Activated naive CD4-positive, alpha-beta T cell treated with anti-CD3 and anti-CD28 coated beads, Interleukin-2, amount 10 ng/mL, durations not matched to agents 7 days and 5 days (primary cell): Measurements from ENCODE around the gene OXSR1.
"Not testable (repeated sequence)": the region's sequence is repeated elsewhere in the genome, so short reads cannot be mapped to it uniquely, and the experiment has no call there.

Experiments
- CTCF ChIA-PET: fragments of 350-600 bp; sonication (Branson Sonifier 250); formaldehyde crosslinking; loops from one replicate; lab custom pipeline; 2021; ENCODE audit warnings: antibody characterized with exemption; lab: Charles Lee
- DNase-seq: peaks from one replicate; pipeline ENCODE4 v3.0.0-alpha.2; 2020
- H3K27ac Mint-ChIP-seq: one replicate; pipeline ENCODE4 v1.8.0; 2021; ENCODE audit warnings: mild to moderate bottlenecking, moderate library complexity, mixed read lengths
- H3K27me3 Mint-ChIP-seq: one replicate; pipeline ENCODE4 v1.8.0; 2021; ENCODE audit warnings: mild to moderate bottlenecking, mixed read lengths
- H3K36me3 Mint-ChIP-seq: one replicate; pipeline ENCODE4 v1.8.0; 2021; ENCODE audit warnings: mixed read lengths
- H3K4me1 Mint-ChIP-seq: one replicate; pipeline ENCODE4 v1.8.0; 2021; ENCODE audit warnings: mixed read lengths
- H3K4me3 Mint-ChIP-seq: one replicate; pipeline ENCODE4 v1.8.0; 2021; ENCODE audit warnings: mild to moderate bottlenecking, moderate library complexity, mixed read lengths
- H3K9me3 Mint-ChIP-seq: one replicate; pipeline ENCODE4 v1.8.0; 2021; ENCODE audit warnings: mixed read lengths

The OXSR1 gene

DNA sequence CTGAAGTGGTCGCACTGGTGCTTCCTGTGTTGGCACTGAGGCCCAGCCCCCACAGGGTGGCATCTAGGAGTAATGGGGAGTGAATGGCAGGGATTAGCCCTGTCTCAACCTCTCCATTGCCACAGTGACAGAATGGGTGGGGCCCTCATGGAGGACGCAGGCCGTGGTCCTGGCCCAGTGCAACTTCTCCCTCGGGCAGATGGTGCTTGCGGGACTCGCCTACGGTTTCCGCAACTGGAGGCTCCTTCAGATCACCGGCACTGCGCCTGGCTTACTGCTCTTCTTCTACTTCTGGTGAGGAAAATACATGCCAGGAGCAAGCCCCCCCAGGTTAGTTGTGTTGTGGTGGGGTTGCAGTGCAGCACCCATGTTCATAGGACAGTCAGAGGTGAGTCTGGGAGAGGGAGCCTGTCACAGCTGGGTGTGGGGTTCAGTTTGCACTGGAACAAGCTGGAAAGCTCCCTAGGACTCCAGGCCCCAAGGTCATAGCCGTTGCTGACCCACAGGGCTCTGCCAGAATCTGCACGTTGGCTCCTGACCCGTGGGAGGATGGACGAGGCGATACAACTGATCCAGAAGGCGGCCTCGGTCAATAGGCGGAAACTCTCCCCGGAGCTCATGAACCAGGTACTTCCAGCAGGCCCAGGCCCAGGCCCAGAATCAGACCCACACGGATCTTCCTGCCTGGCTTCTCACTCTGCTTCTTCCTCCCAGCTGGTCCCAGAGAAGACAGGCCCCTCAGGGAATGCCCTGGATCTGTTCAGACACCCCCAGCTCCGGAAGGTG lies 109.7 kb downstream of the OXSR1 start:
- CTCF ChIA-PET, result no interaction called here
- no peaks in the 10 kb centered on the region for H3K9me3 Mint-ChIP-seq
- H3K36me3 Mint-ChIP-seq, result no peaks in the 10 kb centered on the region
- DNase-seq, result no peak
- no peaks in the 10 kb centered on the region for H3K4me1 Mint-ChIP-seq
- H3K27ac Mint-ChIP-seq, result no peak overlapping the region
- no peak overlapping the region for H3K4me3 Mint-ChIP-seq
- no peaks in the 10 kb centered on the region for H3K27me3 Mint-ChIP-seq

DNA sequence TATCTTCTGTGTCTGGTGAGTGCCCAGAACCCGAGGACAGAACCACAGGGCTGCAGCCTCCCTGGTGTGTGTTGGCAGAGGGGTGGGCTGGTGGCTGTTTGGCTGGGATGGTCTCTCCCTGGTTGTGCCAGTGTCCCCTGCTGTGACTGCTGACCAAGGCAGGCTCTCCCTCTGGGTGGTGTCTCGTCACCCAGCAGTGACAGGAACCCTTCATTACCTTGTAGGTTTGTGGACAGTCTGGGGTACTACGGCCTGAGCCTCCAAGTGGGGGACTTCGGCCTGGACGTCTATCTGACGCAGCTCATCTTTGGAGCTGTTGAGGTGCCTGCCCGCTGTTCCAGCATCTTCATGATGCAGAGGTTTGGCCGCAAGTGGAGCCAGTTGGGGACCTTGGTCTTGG lies 110.3 kb downstream of the OXSR1 start:
- no peaks in the 10 kb centered on the region for H3K9me3 Mint-ChIP-seq
- H3K4me1 Mint-ChIP-seq, result no peaks in the 10 kb centered on the region
- no peak overlapping the region for H3K27ac Mint-ChIP-seq
- H3K4me3 Mint-ChIP-seq, result no peak overlapping the region
- H3K27me3 Mint-ChIP-seq, result no peaks in the 10 kb centered on the region
- no peaks in the 10 kb centered on the region for H3K36me3 Mint-ChIP-seq
- CTCF ChIA-PET, result no interaction called here
- no peak for DNase-seq

DNA sequence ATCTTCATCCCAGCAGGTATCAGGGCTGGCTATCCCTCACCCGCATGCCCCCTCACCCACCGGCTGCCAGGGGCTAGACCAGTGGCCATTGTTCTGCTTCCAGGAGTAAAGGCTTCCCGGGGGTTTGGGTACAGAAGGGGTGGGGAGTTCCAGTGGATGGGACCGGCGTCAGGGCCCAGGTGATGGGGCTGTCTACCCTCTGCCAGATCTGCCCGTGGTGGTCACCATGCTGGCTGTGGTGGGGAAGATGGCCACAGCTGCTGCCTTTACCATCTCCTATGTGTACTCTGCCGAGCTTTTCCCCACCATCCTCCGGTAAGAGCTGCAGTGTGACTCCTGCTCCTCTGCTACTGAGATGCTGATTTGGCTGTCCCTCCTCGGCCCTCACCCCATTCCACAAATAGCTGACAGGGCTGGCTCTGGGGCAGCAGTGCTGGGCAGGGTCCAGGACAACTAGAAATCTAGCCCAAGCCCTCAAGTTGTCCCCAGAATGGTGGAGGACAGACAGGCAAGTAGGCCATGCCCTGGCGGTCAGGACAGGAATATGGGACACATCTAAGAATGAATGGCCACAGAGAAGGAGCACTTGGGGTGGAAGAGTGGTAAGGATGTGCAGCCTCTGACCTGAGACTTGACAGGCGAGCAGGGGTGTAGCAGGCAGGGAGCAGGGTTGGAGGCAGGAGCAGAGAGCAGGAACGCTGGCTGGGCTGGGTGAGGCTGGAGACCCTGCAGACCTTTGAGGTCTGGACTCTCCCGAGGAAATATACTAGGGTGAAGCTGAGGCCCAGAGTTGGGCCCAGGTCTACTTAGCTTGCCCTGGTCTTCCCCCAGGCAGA lies 111.0 kb downstream of the OXSR1 start:
- Mint-ChIP-seq H3K9me3 (no peaks in the 10 kb centered on the region), H3K27ac (no peak overlapping the region), H3K4me3 (no peak overlapping the region), H3K27me3 (no peaks in the 10 kb centered on the region), H3K36me3 (no peaks in the 10 kb centered on the region), H3K4me1 (no peaks in the 10 kb centered on the region)
- CTCF ChIA-PET, result no interaction called here
- DNase-seq, result no peak

DNA sequence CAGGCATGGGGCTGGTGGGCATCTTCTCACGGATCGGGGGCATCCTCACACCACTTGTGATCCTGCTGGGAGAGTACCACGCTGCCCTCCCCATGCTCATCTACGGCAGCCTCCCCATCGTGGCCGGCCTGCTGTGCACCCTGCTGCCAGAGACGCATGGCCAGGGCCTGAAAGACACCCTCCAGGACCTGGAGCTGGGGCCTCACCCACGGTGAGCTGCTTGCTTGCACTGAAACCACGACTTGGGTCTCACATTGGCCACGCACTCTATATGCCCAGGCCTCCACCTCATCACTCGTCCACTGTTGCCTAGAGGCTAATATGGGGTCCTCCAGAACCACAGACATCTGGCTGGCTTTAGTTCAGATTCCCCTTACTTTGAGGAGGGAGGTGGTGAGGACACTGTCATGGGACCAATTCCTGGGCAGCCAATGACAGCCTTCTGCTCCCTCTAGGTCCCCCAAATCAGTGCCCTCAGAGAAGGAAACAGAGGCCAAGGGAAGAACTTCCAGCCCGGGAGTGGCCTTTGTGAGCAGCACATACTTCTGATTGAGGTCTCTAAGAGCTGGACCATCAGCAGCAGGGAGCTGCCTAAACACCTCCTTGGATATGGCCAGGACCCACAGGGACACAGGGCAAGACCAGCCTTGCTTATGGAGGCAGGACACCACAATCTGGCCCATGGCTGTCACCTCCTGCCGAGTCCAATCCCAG lies 111.7 kb downstream of the OXSR1 start:
- Mint-ChIP-seq H3K4me3 (no peak overlapping the region), H3K36me3 (no peaks in the 10 kb centered on the region), H3K9me3 (no peaks in the 10 kb centered on the region), H3K27me3 (no peaks in the 10 kb centered on the region), H3K27ac (no peak overlapping the region), H3K4me1 (no peaks in the 10 kb centered on the region)
- no peak for DNase-seq
- CTCF ChIA-PET, result interaction anchor here (0.6 kb wide), 1 partner anchor 114 kb away, joined by 3 read pairs; no protein-coding TSS in a partner anchor

DNA sequence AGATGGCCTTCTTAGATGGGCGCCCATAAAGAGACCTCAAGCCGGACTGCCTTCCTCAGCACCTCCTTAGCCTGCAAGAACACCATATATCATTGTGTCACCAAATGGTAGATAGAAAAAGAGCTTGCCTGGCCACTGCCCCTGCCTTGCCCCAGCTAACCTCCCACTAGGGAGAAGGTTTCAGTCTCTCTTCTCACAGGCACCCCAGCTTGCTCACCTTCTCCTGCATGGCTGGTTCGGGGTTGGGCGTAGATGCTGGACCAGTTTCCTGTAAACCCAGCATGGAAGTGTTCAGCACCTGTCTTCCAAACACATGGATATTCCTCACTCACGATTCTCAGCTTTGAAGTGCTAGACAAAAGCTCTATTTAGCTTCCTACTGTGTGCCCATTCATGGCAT lies 113.5 kb downstream of the OXSR1 start:
- CTCF ChIA-PET, result no interaction called here
- no peak for DNase-seq
- no peaks in the 10 kb centered on the region for H3K27me3 Mint-ChIP-seq
- H3K36me3 Mint-ChIP-seq, result no peaks in the 10 kb centered on the region
- H3K27ac Mint-ChIP-seq, result no peak overlapping the region
- no peak overlapping the region for H3K4me3 Mint-ChIP-seq
- H3K4me1 Mint-ChIP-seq, result no peaks in the 10 kb centered on the region
- no peaks in the 10 kb centered on the region for H3K9me3 Mint-ChIP-seq

DNA sequence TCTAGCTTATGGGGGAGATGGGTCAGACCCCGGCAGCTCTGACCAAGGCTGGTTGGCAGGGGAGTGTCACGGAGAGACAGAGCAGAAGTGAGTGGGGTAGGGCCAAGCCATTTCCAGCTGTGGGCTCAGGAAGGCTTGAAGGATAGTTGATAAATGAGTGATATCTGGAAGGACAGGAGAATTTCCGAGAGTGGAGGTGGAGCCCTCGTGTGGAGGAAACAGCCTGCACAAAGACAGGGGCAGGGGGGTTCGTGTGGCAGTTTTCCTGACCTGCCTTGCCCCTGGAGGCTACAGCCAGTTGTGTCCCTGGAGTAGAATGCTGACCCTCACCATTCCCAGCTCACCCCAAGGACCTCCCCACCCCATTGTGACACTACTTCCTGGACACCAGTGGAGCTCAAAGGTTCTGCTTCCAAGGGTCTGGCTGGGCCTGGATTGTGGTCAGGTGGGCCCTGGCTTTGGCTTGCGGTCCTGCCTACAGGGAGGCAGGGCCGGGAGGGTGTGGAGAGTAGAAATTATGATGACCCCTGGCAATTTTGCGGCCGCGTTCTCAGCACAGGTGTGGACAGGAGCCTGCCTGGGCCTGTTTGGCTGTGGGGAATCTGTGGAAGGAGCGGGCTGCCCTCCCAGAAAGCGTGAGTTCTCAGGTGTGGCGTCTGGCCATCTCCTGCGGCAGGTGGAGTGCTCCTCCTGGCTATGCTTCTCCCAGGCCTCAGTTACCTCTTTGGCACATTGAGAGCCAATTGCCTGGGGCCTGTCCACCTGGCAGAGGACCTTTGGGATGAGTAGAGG lies 116.8 kb downstream of the OXSR1 start, which contains the start of gene SLC22A14:
SLC22A14 (plus strand) TSS at position 400 of the 792 bp plus-strand sequence. CDS start 23,733 bp downstream, outside the sequence.
- Mint-ChIP-seq H3K36me3 (no peaks in the 10 kb centered on the region), H3K4me1 (no peaks in the 10 kb centered on the region), H3K4me3 (no peak within 1 kb of the TSS), H3K27me3 (no peaks in the 10 kb centered on the region), H3K27ac (no peak within 1 kb of the TSS), H3K9me3 (no peaks in the 10 kb centered on the region)
- CTCF ChIA-PET, result no interaction called here
- no peak for DNase-seq

DNA sequence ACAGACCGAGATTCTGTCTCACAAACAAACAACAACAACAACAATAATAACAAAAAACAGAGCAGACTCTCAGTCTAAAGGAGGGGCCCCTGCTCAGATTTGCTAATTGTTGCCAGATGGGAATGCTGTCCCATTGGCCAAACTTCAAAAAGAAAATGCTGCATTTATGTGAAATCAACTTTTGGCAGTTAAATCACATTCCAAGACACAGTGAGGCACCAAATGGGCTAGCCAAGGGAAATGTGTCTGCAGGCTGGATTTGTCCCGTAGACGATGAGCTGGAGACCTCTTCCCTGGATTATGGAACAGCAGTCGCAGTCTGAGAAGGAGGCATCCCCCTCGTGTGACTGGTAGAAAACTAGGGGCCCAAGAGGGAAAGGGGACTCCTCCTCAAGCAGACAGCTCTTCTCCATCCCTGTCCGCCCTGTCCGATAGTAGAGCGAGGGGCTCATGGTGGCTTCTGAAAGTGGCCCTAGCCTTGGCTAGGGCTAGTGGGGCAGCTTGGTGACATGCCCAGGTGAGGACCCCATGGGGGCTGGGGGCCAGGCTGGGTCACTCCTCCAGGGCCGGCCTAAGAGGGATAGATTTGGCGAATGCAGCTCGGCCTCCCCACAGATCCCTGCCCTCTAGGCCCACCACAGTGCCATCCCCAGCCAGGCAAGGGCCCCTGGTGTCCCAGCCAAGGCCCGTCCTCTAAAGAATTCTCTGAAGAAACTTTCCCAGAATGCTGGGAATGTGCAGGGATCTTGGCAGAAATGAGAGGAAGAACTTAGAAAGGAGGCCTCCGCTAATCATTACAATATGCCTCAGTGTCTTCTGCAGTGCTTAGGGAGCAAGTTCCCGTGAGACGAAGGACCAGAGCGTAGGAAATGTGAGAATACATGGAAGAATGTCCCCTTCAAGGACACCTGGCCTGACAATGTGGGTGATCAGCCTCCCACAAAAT lies 118.7 kb downstream of the OXSR1 start:
- H3K27me3 Mint-ChIP-seq, result no peaks in the 10 kb centered on the region
- no peak overlapping the region for H3K27ac Mint-ChIP-seq
- no peaks in the 10 kb centered on the region for H3K4me1 Mint-ChIP-seq
- no peak overlapping the region for H3K4me3 Mint-ChIP-seq
- CTCF ChIA-PET, result no interaction called here
- H3K9me3 Mint-ChIP-seq, result no peaks in the 10 kb centered on the region
- no peak for DNase-seq
- no peaks in the 10 kb centered on the region for H3K36me3 Mint-ChIP-seq

DNA sequence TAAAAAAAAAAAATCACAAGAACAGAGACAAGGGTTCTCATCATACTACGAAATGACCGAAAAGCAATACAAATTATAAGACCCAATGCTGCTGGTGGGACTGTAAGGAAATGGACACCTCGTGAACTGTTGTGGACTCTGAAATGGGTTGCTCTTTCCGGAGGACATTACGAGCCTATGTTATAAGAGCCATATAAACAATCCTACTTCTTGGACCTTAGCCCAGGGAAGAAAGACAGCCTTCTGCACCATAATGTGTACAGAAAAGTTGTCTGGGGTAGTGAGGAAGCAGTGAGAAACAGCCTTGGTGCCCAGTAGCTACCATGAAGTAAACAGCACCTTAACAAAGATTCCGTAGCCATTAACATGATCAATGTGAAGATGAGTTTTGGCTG lies 119.4 kb downstream of the OXSR1 start:
- Mint-ChIP-seq H3K4me1 (no peaks in the 10 kb centered on the region), H3K4me3 (no peak overlapping the region), H3K27me3 (peaks cover 5% of the 10 kb centered on the region), H3K9me3 (no peaks in the 10 kb centered on the region), H3K27ac (no peak overlapping the region), H3K36me3 (no peaks in the 10 kb centered on the region)
- CTCF ChIA-PET, result no interaction called here
- DNase-seq, result no peak

DNA sequence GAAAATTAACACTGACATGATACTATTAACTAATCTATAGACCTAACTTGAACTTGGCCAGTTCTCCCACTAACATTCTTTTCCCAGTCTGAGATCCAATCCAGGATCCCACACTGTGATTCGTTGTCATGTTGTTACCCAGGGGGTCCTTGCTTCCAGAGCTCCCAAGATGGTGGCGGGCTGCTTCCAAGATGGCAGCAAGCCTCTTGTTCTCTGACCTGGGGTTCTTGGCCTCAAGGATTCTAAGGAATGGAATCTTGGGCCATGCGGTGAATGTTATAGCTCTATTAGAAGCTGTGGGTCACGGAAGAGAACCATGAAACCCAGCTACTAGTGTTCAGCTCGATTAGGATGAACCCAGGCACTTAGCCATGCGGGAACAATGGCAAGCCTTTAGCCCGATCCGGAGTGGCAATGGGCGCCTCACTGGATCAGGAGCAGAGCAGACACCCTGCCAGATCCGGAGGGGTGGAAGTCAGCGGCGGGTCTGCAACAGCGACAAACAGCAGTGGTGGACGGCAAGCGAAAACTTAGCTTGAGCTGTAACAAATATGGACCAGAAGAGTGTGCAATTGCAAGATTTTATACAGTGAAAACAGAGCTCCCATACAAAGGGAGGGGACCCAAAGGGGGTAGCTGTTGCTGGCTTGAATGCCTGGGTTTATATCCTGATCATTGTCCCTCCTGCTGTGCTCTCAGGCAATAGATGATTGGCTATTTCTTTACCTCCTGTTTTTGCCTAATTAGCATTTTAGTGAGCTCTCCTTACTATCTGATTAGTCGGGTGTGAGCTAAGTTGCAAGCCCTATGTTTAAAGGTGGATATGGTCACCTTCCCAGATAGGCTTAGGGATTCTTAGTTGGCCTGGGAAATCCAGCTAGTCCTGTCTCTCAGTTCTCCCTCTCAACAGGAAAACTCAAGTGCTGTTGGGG lies 124.2 kb downstream of the OXSR1 start:
- H3K9me3 Mint-ChIP-seq, DNase-seq, H3K36me3 Mint-ChIP-seq, H3K4me3 Mint-ChIP-seq, H3K27ac Mint-ChIP-seq, CTCF ChIA-PET, H3K4me1 Mint-ChIP-seq: not testable (repeated sequence)
- H3K27me3 Mint-ChIP-seq, result peaks cover 11% of the 10 kb centered on the region

DNA sequence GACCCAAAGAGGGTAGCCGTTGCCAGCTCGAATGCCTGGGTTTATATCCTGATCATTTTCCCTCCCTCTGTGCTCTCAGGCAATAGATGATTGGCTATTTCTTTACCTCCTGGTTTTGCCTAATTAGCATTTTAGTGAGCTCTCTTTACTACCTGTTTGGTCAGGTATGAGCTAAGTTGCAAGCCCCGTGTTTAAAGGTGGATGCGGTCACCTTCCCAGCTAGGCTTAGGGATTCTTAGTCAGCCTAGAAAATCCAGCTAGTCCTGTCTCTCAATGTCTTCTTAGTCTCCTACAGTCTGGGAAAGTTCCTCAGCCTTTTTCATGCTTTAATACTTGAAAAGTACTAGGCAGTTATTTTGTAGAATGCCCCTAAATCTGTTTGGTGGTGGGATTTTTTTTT lies 131.7 kb downstream of the OXSR1 start:
- not testable (repeated sequence) for H3K4me3 Mint-ChIP-seq, H3K9me3 Mint-ChIP-seq, DNase-seq, H3K36me3 Mint-ChIP-seq, H3K4me1 Mint-ChIP-seq, H3K27ac Mint-ChIP-seq
- CTCF ChIA-PET, result interaction anchor here (3.0 to 3.4 kb wide), 2 partner anchors 49 to 179 kb away, joined by 7 to 26 read pairs; partner anchors contain the start of gene XYLB
- H3K27me3 Mint-ChIP-seq, result peaks cover 22% of the 10 kb centered on the region

DNA sequence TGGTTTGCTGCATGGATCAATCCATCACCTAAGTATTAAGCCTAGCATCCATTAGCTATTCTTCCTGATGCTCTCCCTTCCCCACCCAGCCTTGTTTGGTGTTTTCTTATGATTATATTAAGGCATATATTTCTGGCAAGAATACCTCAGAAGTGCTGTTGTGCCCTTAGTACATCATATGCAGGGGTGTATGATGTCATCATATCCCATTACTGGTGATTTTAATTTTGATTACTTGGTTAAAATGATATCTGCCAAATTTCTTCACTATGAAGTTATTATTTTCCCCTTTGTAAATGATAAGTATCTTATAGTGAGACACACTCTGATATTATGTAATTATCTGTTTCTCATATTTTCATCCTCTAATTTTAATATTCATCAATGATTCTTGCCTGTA lies 132.2 kb downstream of the OXSR1 start:
- no peaks in the 10 kb centered on the region for H3K4me1 Mint-ChIP-seq
- no peak for DNase-seq
- CTCF ChIA-PET, result interaction anchor here (1.2 to 3.4 kb wide), 3 partner anchors 48 to 183 kb away, joined by 4 to 26 read pairs (median 7); partner anchors contain the start of gene XYLB
- H3K36me3 Mint-ChIP-seq, result no peaks in the 10 kb centered on the region
- no peaks in the 10 kb centered on the region for H3K9me3 Mint-ChIP-seq
- H3K27ac Mint-ChIP-seq, result no peak overlapping the region
- no peak overlapping the region for H3K4me3 Mint-ChIP-seq
- H3K27me3 Mint-ChIP-seq, result peaks cover 22% of the 10 kb centered on the region
